ENCODE data around the gene GNAI3. TPM values are rescaled to one million over a fixed set of nuclear protein-coding genes. Genes with fewer than 3 reads are reported as not detected.

Gene GNAI3
- total and polyA plus RNA-seq, 2 experiments from 2014 or later = 8.9 to 11.5 TPM

GRCh38 chr1:109654519-109654918 lies 106.1 kb downstream of the GNAI3 start:
- TF ChIP-seq CTCF (IDR thresholded peaks at IDR 0.05; ENCODE audit: poor library complexity) (no peak), EZH2phosphoT487 (IDR thresholded peaks at IDR 0.05; ENCODE audit: low read depth, severe bottlenecking, unreplicated experiment) (no peak), EZH2 (IDR thresholded peaks at IDR 0.05; ENCODE audit: borderline replicate concordance) (no peak)
- Histone ChIP-seq H4K20me1 (ENCODE audit: insufficient read depth, poor library complexity, severe bottlenecking) (no peaks in the 10 kb centered on the region), H3K9me2 (replicated peaks; ENCODE audit: insufficient read depth) (no peaks in the 10 kb centered on the region), H3K9me3 (ENCODE audit: low read depth) (no peaks in the 10 kb centered on the region), H3K4me3 (no peak overlapping the region), H3K4me2 (peak overlapping the region; percentile 79), H2AFZ (no peak overlapping the region), H3K4me1 (ENCODE audit: insufficient read depth) (peaks cover 9% of the 10 kb centered on the region), H3K36me3 (replicated peaks; ENCODE audit: insufficient read depth, low read depth) (no peaks in the 10 kb centered on the region), H3K27ac (peak overlapping the region; percentile 95), H3K27me3 (no peaks in the 10 kb centered on the region), H3K79me2 (peaks cover 6% of the 10 kb centered on the region)
- 92% methylated on average over 12 of the region's 12 CpGs for WGBS (ENCODE audit: low lambda C conversion rate, missing lambda C conversion rate)
- DNase-seq (ENCODE audit: low spot score) = no peak

GRCh38 chr1:109655615-109656519 lies 107.5 kb downstream of the GNAI3 start, which contains the start of gene GSTM4:
TSS of gene GSTM4 (plus strand) at chr1:109656099. CDS start at chr1:109656390, 291 bp downstream.
- Histone ChIP-seq H3K79me2 (peaks cover 6% of the 10 kb centered on the region), H3K9me3 (ENCODE audit: low read depth) (no peaks in the 10 kb centered on the region), H2AFZ (peak within 1 kb of the TSS; percentile 75), H3K27ac (peak within 1 kb of the TSS; percentile 95), H4K20me1 (ENCODE audit: insufficient read depth, poor library complexity, severe bottlenecking) (no peaks in the 10 kb centered on the region), H3K4me3 (peak within 1 kb of the TSS; percentile 63), H3K4me1 (ENCODE audit: insufficient read depth) (peaks cover 9% of the 10 kb centered on the region), H3K36me3 (replicated peaks; ENCODE audit: insufficient read depth, low read depth) (no peaks in the 10 kb centered on the region), H3K9me2 (replicated peaks; ENCODE audit: insufficient read depth) (no peaks in the 10 kb centered on the region), H3K27me3 (no peaks in the 10 kb centered on the region), H3K4me2 (peak within 1 kb of the TSS; percentile 79)
- WGBS (ENCODE audit: low lambda C conversion rate, missing lambda C conversion rate) = 3% methylated on average over 51 of the region's 54 CpGs
- TF ChIP-seq EZH2phosphoT487 (IDR thresholded peaks at IDR 0.05; ENCODE audit: low read depth, severe bottlenecking, unreplicated experiment) (no peak), EZH2 (IDR thresholded peaks at IDR 0.05; ENCODE audit: borderline replicate concordance) (no peak), CTCF (IDR thresholded peaks at IDR 0.05; ENCODE audit: poor library complexity) (no peak)
- peak; percentile 94 for DNase-seq (ENCODE audit: low spot score)

- Histone ChIP-seq H3K4me3 (no peak overlapping the region), H3K27ac (no peak overlapping the region), H3K4me1 (ENCODE audit: insufficient read depth) (peaks cover 9% of the 10 kb centered on the region), H3K27me3 (no peaks in the 10 kb centered on the region), H3K79me2 (peaks cover 6% of the 10 kb centered on the region), H3K4me2 (peak overlapping the region; percentile 79), H3K9me2 (replicated peaks; ENCODE audit: insufficient read depth) (no peaks in the 10 kb centered on the region), H3K9me3 (ENCODE audit: low read depth) (no peaks in the 10 kb centered on the region), H3K36me3 (replicated peaks; ENCODE audit: insufficient read depth, low read depth) (no peaks in the 10 kb centered on the region), H4K20me1 (ENCODE audit: insufficient read depth, poor library complexity, severe bottlenecking) (no peaks in the 10 kb centered on the region), H2AFZ (no peak overlapping the region)
- DNase-seq (ENCODE audit: low spot score) = no peak
- 96% methylated on average over 4 of the region's 4 CpGs for WGBS (ENCODE audit: low lambda C conversion rate, missing lambda C conversion rate)
- TF ChIP-seq CTCF (IDR thresholded peaks at IDR 0.05; ENCODE audit: poor library complexity) = no peak
- no peak for TF ChIP-seq EZH2phosphoT487 (IDR thresholded peaks at IDR 0.05; ENCODE audit: low read depth, severe bottlenecking, unreplicated experiment)
- TF ChIP-seq EZH2 (IDR thresholded peaks at IDR 0.05; ENCODE audit: borderline replicate concordance) = no peak
Measured at GRCh38 chr1:109657395-109657794, 109.0 kb downstream of the GNAI3 start.

All from hepatocyte (in vitro differentiated cells).